Measurements from ENCODE around the gene PCDHGA1.
A peak's percentile ranks its signal among the peaks of the same experiment; 100 is the strongest.
"Not testable (repeated sequence)": the region's sequence is repeated elsewhere in the genome, so short reads cannot be mapped to it uniquely, and the experiment has no call there.

PCDHGA1 gene

DNA sequence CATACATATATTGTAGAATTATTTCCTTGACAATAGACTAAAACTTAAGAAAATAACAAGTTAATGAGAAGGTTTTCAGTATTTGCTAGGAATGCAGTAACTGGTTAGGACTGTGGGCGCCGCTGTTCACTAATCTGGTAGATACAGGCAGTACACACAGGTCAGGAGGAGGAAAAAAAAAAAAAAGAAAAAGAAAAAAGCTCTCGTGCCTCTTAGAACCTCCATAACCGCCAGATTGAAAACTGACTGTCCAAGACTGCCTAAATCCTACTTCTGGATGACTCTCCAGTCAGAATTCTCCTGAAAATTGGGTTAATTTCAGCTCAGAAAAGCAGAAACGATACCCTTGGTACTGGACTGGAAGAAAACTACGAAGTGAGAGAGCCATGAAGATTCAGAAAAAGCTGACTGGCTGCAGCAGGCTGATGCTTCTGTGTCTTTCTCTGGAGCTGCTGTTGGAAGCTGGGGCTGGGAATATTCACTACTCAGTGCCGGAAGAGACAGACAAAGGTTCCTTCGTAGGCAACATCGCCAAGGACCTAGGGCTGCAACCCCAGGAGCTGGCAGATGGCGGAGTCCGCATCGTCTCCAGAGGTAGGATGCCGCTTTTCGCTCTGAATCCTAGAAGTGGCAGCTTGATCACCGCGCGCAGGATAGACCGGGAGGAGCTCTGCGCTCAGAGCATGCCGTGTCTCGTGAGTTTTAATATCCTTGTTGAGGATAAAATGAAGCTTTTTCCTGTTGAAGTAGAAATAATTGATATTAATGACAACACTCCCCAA lies at the start of gene PCDHGA1:
PCDHGA1 (plus strand) TSS at position 216 of the 782 bp plus-strand sequence.
- TF ChIP-seq CTCF (IDR thresholded peaks at IDR 0.05; ENCODE audit: low read depth, low read length, missing control alignments): peak; percentile 34
- DNase-seq (ENCODE audit: low read depth): no peak
- peak within 1 kb of the TSS; percentile 22 for H3K4me3 ChIP-seq (ENCODE audit: low read depth, low read length)
- in situ Hi-C loops (cut with HindIII; ENCODE audit: low sequenced_read_pairs): no loop called here

DNA sequence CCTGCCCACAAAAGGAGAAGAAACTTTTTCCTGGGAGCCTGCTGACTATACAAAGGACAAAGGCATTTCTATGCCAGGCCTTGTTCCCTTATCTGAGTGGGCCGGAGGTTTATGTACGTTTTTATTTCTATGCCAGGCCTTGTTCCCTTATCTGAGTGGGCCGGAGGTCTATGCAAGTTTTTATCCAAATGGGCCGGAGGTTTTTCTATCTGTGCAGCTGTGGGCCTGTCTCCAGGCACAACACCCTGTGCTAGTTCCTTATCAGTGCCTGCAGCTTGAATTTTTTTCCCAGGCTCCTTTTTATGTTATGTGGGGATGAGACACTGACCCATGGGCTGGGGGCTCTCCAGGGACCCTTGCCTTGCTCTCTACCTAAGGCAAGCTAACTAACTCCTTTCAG lies 31.9 kb upstream of the PCDHGA1 start:
- no peak for TF ChIP-seq CTCF (IDR thresholded peaks at IDR 0.05; ENCODE audit: low read depth, low read length, missing control alignments)
- H3K4me3 ChIP-seq (ENCODE audit: low read depth, low read length): no peak overlapping the region
- no peak for DNase-seq (ENCODE audit: low read depth)
- in situ Hi-C loops (cut with HindIII; ENCODE audit: low sequenced_read_pairs): no loop called here

DNA sequence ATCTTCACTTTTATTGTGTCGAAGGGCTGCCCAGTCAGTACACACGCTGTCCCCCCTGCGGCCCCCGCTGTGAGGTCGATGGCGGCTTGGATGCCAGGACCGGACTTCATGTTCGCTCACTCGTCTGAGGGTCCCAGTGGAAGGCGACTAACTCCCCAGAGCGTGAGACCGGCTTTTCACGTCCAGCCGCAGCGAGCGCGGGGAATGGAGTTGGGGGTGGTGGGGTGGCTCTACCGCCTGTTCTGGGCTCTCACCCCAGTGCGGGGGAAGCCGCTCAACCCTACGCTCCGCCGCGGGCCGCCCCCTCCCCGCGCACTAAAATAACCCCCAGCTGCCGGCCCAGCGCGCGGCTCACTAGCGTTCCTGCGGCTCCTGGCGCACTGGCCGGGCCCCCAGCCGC lies 26.6 kb upstream of the PCDHGA1 start, which contains the start of gene SLC25A2:
SLC25A2 (minus strand) TSS at position 294 of the 400 bp plus-strand sequence; CDS start at position 110, 184 bp downstream.
- no peak within 1 kb of the TSS for H3K4me3 ChIP-seq (ENCODE audit: low read depth, low read length)
- DNase-seq (ENCODE audit: low read depth): no peak
- TF ChIP-seq CTCF (IDR thresholded peaks at IDR 0.05; ENCODE audit: low read depth, low read length, missing control alignments): no peak
- in situ Hi-C loops (cut with HindIII; ENCODE audit: low sequenced_read_pairs): no loop called here

- no peak overlapping the region for H3K4me3 ChIP-seq (ENCODE audit: low read depth, low read length)
- in situ Hi-C loops (cut with HindIII; ENCODE audit: low sequenced_read_pairs): no loop called here
- TF ChIP-seq CTCF (IDR thresholded peaks at IDR 0.05; ENCODE audit: low read depth, low read length, missing control alignments): no peak
- DNase-seq (ENCODE audit: low read depth): no peak
These were observed 23.7 kb upstream of the PCDHGA1 start for GRCh38 chr5:141306630-141307029.

DNA sequence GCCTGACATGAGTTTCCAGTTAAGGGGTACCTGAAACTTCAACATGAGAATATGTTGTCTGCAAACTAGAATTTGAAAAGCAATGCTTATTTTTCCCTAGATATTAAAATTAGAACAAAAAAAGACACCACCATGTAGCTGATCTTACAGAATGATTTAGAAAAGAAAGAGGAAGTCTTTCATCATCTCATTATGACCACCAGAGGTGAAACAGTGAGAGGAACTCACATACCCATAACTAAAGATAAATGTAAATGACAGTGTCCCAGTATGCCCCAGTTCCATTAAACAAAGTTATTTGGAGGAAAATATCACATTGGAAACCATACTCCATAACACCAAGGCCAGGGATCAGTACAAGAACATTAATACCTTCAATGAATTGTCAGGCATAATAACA lies 16.6 kb upstream of the PCDHGA1 start:
- H3K4me3 ChIP-seq (ENCODE audit: low read depth, low read length): no peak overlapping the region
- no peak for DNase-seq (ENCODE audit: low read depth)
- in situ Hi-C loops (cut with HindIII; ENCODE audit: low sequenced_read_pairs): no loop called here
- no peak for TF ChIP-seq CTCF (IDR thresholded peaks at IDR 0.05; ENCODE audit: low read depth, low read length, missing control alignments)

DNA sequence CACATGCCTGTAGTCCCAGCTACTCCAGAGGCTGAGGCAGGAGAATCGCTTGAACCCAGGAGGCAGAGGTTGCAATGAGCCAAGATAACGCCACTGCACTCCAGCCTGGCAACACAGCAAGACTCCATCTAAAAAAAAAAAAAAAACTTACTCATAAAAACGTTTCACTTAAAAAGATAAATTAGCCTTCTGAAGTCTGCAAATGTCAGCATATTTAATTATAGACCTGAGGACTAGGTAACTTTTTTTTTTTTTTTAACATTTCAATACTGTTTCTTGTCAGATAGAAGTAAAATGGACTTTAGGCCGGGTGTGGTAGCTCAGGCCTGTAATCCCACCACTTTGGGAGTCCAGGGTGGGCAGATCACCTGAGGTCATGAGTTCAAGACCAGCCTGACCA lies 13.4 kb upstream of the PCDHGA1 start:
- DNase-seq (ENCODE audit: low read depth); in situ Hi-C loops (cut with HindIII; ENCODE audit: low sequenced_read_pairs); H3K4me3 ChIP-seq (ENCODE audit: low read depth, low read length): not testable (repeated sequence)

DNA sequence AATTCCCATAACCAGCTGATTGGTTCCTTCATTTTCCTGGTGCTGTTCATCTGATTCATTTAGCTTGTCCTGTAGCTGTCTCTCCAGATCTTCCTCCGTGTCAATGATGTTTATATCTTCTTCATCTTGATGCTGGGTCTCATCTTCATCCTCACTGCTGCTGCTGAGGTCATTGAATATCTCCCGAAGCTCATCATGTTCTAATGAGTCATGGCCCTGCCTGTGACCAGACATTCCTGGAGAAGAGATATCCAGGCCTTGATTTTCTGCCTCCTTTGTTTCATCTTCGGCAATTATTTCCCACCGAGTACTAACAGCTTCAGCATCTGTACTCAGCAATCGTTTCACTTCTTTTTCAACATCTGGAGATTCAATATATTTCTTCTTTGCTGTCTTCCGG lies 11.1 kb upstream of the PCDHGA1 start:
- in situ Hi-C loops (cut with HindIII; ENCODE audit: low sequenced_read_pairs): no loop called here
- TF ChIP-seq CTCF (IDR thresholded peaks at IDR 0.05; ENCODE audit: low read depth, low read length, missing control alignments): no peak
- no peak for DNase-seq (ENCODE audit: low read depth)
- H3K4me3 ChIP-seq (ENCODE audit: low read depth, low read length): no peak overlapping the region
